Measurements from ENCODE around the gene DNAJC18. TPM values are rescaled to one million over a fixed set of nuclear protein-coding genes. Genes with fewer than 3 reads are reported as not detected.

The DNAJC18 gene
- total and polyA plus RNA-seq, 2 experiments from 2014 or later: 13.4 to 18.9 TPM

DNA sequence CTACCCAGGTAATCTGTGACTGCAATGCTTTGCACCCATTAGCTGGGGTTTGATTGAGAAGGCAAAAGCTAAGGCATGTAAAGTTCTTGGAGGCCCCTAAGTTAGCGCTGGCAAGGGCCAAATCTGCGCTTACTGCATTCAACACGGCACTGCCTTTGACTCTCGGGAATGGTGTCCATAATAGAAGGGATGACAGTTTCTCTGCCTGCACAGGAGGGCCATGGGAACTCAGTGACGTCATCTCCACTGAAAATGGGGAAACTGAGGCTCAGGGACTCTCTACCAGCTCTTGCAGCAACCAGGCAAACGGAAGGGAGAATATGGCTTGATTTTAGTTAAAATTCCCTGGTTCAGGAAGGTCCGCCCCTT lies 35.9 kb downstream of the DNAJC18 start:
- ATAC-seq (peak; percentile 2; the same call in 1 of the 3 replicates), DNase-seq (ENCODE audit: low spot score) (no peak)
- Mint-ChIP-seq H3K4me3 (peak overlapping the region; percentile 95), H3K36me3 (ENCODE audit: low read depth) (peaks cover 10% of the 10 kb centered on the region), H3K27me3 (ENCODE audit: insufficient read depth, low read depth, poor library complexity) (peaks cover 11% of the 10 kb centered on the region), H3K27ac (peak overlapping the region; percentile 100), H3K4me1 (peaks cover 15% of the 10 kb centered on the region), H3K9me3 (no peaks in the 10 kb centered on the region)
- H3K4me3 ChIP-seq: peak overlapping the region; percentile 65
- peak overlapping the region; percentile 81 for H3K4me2 ChIP-seq
- H3K79me2 ChIP-seq (replicated peaks; ENCODE audit: insufficient read depth): 0 out of 2 replicates have a peak, but pooled peaks cover 3% of the 10 kb centered on the region
- 0 out of 2 replicates have a peak, but pooled peaks cover 5% of the 10 kb centered on the region for H4K20me1 ChIP-seq (replicated peaks; ENCODE audit: insufficient read depth)
- peak overlapping the region; percentile 76; the same call in 1 of the 2 replicates for H2AFZ ChIP-seq
- peaks cover 16% of the 10 kb centered on the region for H3F3A ChIP-seq (replicated peaks; ENCODE audit: low read depth)
- TF ChIP-seq CREB1 (CRISPR knock-in tag; IDR thresholded peaks at IDR 0.05; ENCODE audit: low read depth) (no peak), ZNF331 (CRISPR knock-in tag; IDR thresholded peaks at IDR 0.05; ENCODE audit: low read depth) (no peak), EZH2phosphoT487 (IDR thresholded peaks at IDR 0.05; ENCODE audit: unreplicated experiment) (no peak), EZH2 (IDR thresholded peaks at IDR 0.05; ENCODE audit: low read depth, unreplicated experiment) (no peak), ZNF114 (CRISPR knock-in tag; IDR thresholded peaks at IDR 0.05) (no peak), NANOG (IDR thresholded peaks at IDR 0.05; ENCODE audit: borderline replicate concordance) (no peak), STAT1 (IDR thresholded peaks at IDR 0.05; ENCODE audit: unreplicated experiment) (no peak), POLR2AphosphoS5 (IDR thresholded peaks at IDR 0.05; ENCODE audit: low read depth) (no peak), JUNB (IDR thresholded peaks at IDR 0.05; ENCODE audit: unreplicated experiment) (no peak)
- TF ChIP-seq, protein P1, sequence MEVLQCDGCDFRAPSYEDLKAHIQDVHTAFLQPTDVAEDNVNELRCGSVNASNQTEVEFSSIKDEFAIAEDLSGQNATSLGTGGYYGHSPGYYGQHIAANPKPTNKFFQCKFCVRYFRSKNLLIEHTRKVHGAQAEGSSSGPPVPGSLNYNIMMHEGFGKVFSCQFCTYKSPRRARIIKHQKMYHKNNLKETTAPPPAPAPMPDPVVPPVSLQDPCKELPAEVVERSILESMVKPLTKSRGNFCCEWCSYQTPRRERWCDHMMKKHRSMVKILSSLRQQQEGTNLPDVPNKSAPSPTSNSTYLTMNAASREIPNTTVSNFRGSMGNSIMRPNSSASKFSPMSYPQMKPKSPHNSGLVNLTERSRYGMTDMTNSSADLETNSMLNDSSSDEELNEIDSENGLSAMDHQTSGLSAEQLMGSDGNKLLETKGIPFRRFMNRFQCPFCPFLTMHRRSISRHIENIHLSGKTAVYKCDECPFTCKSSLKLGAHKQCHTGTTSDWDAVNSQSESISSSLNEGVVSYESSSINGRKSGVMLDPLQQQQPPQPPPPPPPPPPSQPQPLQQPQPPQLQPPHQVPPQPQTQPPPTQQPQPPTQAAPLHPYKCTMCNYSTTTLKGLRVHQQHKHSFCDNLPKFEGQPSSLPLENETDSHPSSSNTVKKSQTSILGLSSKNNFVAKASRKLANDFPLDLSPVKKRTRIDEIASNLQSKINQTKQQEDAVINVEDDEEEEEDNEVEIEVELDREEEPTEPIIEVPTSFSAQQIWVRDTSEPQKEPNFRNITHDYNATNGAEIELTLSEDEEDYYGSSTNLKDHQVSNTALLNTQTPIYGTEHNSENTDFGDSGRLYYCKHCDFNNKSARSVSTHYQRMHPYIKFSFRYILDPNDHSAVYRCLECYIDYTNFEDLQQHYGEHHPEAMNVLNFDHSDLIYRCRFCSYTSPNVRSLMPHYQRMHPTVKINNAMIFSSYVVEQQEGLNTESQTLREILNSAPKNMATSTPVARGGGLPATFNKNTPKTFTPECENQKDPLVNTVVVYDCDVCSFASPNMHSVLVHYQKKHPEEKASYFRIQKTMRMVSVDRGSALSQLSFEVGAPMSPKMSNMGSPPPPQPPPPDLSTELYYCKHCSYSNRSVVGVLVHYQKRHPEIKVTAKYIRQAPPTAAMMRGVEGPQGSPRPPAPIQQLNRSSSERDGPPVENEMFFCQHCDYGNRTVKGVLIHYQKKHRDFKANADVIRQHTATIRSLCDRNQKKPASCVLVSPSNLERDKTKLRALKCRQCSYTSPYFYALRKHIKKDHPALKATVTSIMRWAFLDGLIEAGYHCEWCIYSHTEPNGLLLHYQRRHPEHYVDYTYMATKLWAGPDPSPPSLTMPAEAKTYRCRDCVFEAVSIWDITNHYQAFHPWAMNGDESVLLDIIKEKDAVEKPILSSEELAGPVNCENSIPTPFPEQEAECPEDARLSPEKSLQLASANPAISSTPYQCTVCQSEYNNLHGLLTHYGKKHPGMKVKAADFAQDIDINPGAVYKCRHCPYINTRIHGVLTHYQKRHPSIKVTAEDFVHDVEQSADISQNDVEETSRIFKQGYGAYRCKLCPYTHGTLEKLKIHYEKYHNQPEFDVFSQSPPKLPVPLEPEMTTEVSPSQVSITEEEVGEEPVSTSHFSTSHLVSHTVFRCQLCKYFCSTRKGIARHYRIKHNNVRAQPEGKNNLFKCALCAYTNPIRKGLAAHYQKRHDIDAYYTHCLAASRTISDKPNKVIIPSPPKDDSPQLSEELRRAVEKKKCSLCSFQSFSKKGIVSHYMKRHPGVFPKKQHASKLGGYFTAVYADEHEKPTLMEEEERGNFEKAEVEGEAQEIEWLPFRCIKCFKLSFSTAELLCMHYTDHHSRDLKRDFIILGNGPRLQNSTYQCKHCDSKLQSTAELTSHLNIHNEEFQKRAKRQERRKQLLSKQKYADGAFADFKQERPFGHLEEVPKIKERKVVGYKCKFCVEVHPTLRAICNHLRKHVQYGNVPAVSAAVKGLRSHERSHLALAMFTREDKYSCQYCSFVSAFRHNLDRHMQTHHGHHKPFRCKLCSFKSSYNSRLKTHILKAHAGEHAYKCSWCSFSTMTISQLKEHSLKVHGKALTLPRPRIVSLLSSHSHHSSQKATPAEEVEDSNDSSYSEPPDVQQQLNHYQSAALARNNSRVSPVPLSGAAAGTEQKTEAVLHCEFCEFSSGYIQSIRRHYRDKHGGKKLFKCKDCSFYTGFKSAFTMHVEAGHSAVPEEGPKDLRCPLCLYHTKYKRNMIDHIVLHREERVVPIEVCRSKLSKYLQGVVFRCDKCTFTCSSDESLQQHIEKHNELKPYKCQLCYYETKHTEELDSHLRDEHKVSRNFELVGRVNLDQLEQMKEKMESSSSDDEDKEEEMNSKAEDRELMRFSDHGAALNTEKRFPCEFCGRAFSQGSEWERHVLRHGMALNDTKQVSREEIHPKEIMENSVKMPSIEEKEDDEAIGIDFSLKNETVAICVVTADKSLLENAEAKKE (CRISPR knock-in tag; IDR thresholded peaks at IDR 0.05): no peak
- TF ChIP-seq, protein P2, sequence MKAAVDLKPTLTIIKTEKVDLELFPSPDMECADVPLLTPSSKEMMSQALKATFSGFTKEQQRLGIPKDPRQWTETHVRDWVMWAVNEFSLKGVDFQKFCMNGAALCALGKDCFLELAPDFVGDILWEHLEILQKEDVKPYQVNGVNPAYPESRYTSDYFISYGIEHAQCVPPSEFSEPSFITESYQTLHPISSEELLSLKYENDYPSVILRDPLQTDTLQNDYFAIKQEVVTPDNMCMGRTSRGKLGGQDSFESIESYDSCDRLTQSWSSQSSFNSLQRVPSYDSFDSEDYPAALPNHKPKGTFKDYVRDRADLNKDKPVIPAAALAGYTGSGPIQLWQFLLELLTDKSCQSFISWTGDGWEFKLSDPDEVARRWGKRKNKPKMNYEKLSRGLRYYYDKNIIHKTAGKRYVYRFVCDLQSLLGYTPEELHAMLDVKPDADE (IDR thresholded peaks at IDR 0.05): no peak
- TF ChIP-seq, protein P3, sequence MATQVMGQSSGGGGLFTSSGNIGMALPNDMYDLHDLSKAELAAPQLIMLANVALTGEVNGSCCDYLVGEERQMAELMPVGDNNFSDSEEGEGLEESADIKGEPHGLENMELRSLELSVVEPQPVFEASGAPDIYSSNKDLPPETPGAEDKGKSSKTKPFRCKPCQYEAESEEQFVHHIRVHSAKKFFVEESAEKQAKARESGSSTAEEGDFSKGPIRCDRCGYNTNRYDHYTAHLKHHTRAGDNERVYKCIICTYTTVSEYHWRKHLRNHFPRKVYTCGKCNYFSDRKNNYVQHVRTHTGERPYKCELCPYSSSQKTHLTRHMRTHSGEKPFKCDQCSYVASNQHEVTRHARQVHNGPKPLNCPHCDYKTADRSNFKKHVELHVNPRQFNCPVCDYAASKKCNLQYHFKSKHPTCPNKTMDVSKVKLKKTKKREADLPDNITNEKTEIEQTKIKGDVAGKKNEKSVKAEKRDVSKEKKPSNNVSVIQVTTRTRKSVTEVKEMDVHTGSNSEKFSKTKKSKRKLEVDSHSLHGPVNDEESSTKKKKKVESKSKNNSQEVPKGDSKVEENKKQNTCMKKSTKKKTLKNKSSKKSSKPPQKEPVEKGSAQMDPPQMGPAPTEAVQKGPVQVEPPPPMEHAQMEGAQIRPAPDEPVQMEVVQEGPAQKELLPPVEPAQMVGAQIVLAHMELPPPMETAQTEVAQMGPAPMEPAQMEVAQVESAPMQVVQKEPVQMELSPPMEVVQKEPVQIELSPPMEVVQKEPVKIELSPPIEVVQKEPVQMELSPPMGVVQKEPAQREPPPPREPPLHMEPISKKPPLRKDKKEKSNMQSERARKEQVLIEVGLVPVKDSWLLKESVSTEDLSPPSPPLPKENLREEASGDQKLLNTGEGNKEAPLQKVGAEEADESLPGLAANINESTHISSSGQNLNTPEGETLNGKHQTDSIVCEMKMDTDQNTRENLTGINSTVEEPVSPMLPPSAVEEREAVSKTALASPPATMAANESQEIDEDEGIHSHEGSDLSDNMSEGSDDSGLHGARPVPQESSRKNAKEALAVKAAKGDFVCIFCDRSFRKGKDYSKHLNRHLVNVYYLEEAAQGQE (IDR thresholded peaks at IDR 0.05; ENCODE audit: unreplicated experiment): no peak
- TF ChIP-seq, protein P4, sequence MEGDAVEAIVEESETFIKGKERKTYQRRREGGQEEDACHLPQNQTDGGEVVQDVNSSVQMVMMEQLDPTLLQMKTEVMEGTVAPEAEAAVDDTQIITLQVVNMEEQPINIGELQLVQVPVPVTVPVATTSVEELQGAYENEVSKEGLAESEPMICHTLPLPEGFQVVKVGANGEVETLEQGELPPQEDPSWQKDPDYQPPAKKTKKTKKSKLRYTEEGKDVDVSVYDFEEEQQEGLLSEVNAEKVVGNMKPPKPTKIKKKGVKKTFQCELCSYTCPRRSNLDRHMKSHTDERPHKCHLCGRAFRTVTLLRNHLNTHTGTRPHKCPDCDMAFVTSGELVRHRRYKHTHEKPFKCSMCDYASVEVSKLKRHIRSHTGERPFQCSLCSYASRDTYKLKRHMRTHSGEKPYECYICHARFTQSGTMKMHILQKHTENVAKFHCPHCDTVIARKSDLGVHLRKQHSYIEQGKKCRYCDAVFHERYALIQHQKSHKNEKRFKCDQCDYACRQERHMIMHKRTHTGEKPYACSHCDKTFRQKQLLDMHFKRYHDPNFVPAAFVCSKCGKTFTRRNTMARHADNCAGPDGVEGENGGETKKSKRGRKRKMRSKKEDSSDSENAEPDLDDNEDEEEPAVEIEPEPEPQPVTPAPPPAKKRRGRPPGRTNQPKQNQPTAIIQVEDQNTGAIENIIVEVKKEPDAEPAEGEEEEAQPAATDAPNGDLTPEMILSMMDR (conservative IDR thresholded peaks at IDR 0.05; ENCODE audit: low read depth in 2 of 2): no peak
- peak overlapping the region; percentile 94 for H3K27ac ChIP-seq (ENCODE audit: low read depth)
- no peaks in the 10 kb centered on the region for H3K36me3 ChIP-seq (ENCODE audit: insufficient read depth)
- peaks cover 16% of the 10 kb centered on the region for H3K4me1 ChIP-seq (ENCODE audit: insufficient read depth)
- no peaks in the 10 kb centered on the region for H3K27me3 ChIP-seq (ENCODE audit: insufficient read depth)
- H3K9me2 ChIP-seq (ENCODE audit: insufficient read depth): no peaks in the 10 kb centered on the region
